KG1 (cell line): ENCODE data around the gene CDON.

Experiments
- DNase-seq: peaks from one replicate; lab custom pipeline; 2025; lab: John Stamatoyannopoulos, UW

Gene CDON

DNA sequence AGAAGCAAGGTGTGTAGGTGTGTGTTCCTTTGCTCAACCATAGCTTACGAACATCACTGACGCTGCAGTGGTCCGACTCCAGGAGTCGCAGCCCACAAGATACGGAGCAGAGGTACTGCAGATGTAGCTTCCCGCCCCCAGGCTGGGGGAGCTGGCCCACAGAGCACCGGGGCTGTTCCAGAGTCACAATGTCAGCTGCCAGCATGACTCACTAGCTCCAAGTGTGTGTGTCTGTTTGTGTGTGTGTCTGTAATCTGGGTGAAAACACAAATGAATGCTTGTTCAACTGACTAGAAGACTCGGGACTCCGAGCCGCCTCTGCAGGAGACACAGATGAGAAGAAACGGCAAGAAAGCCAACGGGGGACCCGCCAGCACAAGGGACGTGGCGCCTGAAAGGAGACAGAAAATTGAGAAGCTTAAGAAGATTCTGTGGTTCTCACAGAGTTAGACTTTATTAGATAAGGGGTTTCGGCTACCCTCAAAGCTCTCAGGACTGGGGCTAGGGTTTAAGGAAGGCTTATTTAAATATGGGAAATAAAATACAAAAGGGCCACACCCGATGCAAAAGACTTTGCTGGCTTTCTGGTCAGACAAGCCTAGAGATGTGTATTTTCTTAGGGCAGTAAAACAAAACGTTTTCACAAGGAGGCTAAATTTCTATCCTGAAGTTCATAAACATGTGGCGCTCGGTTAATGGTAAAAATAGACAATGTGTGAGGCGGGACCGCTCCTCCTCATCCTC, 106.1 kb downstream of the CDON start:
- DNase-seq, result no peak

DNA sequence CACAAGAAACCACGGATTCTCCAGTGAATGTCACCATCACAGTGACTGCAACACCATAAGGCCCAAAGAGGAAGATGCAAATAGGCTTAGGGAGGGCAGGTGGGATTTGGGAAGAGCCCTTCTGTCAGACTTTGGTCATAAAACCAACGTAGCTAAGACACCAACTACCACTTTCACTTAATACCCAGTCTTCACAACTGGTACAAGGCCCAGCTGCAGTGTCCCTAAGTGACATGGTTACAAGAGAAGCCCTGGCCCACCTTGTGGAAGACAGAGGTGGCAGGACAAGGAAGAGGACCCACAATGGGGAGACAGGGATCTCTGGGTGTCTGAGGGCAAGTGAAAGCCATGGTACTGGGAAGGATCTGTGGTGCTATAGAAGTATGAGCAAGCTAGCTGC, 106.8 kb downstream of the CDON start:
- no peak for DNase-seq

DNA sequence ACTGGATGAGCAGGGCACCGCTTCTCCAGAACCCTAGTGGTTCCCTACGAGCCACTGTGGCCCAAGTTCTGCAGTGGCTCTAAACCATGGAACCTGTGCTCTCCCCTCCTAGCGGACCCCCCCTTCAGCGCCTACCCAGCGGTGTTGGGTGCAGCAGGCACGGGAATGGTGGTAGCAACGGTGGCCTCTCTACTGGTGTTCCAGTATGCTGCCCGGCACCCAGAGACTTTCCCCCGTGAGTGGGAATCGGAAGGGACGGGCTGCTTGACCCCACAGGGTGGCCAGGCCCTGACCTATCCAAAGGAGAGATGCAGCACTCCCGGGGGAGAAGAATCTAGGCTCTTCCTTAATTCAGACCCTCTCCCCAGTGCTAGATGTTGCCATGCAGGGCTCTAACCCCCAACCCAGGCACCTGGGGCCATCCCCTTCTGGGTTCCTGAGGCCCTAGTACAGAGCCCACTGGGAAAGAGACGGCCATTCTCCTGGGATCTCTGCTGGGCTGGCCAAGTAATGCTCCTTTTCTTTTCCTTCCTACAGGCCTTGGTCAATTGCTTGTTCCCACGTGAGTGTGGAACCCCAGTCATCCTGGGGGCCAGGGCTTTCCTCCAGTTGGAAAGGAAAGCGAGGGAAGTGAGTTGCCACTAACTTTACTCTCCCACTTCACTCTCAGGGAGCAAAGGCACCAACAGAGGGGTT, 107.6 kb downstream of the CDON start:
- DNase-seq, result no peak

DNA sequence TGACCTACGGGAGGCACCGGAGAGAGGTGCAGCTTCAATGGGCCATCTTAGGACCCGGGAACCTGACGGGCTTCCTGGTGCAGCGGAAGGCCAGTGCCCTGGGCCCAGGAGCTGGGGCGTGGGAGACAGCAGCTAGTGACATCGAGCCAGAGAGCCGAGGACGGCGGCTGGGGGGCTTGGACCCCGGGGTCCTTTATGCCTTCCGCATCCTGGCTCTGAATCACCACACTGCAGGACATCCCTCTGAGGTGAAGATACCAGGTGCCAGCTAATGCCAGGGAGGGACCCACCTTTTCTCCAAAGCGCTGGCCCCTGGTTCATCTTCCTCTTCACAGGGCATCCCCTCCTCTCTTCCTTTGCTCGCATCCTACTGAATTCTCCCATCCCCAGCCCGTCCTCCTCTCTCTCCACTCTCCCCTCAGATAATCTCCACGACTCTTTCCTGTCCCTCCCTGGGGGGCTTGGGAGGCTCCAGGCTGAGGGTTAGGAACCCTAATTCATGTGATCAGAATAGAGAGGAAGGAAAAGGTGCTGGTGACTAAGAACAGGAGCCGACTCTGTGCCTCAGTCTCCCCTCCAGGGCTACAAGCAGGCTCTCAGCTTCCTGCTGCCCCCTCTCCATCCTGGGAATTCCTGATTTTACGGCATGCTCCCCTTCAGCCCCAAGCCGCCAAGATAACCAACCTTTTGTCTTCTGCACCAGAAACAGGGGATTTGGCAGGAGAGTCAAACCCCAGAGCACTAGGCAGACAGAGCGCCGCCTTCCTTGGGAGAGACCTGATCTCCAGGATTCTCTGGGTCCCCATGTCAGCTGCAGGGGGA, 108.3 kb downstream of the CDON start:
- no peak for DNase-seq

DNA sequence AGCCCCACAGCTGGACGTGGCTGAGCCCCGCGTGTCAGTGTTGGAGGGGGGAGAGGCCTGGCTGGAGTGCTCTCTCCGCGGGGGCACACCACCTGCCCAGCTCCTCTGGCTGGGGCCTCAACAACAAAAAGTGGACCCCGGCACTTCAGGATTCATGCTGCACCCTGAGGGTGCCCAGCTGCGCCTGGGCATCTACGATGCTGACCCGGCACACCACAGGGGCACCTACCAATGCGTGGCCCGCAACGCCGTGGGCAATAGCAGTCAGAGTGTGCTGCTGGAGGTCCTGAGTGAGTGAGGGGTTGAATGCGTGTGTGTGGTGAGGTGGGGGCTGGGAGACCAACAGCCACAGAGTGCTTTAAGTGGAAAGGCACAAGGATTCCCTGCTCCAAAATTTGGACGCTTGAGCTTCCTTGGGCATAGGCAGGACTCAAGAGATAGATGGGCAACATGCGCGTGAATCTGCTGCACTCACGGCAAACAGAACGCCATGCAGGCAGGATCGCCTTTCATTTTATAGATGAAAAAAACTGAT, 109.2 kb downstream of the CDON start:
- no peak for DNase-seq

DNA sequence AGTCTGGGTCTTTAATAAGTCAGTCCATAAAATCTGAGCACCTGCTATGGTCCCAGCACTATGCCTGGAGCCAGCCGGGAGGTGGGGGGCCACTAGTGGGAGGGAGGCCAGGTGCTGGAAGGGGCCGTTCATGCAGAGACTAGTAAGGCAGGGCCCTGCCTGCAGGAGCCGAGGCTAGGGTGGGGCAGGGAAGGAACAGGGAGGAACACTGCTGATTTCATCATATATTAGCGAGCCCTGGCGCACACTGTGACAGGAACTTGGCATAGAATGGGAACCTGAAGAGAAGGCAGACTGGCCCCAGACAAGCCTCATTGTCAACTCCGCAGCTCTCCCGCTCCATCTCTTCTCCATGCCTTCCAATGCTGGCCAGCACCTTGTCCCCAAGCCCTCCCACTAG, 109.7 kb downstream of the CDON start:
- no peak for DNase-seq

DNA sequence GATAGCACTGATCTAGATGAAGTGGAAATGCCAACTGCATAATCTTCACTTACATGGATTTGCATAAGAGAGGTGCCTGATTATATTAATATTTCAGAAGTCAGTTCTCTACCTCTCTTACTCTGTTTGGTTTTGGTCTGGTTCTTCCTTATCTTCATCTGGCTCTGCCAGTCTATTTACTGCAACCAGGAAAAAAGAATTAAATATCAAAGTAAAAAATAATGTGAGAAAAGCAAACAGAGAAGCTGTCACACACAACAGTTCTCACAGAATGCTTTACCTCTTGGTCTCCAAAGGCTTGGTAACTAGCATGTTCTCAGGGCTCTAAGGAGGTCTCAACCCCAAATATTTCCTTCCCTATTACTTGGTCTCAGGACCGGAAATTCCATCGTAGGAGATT, 110.1 kb downstream of the CDON start:
- DNase-seq, result no peak

DNA sequence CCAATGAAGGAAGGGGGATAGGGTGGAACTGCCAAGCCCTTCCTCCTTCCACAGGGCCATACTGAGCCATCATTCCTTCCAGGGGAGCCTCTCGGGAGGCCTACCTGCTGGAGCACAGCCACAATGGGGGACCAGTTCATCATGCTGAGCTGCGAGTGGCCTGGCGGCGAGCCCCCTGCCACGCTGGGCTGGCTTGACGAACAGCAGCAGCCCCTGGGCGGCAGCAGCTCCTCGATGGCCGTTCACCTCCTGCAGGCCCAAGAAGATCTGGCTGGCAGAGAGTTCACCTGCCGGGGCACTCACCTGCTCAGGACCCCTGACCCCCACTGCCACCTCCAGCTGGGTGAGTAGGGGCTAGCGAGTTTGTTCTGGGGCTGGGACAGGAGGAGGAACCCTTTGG, 110.9 kb downstream of the CDON start:
- no peak for DNase-seq

DNA sequence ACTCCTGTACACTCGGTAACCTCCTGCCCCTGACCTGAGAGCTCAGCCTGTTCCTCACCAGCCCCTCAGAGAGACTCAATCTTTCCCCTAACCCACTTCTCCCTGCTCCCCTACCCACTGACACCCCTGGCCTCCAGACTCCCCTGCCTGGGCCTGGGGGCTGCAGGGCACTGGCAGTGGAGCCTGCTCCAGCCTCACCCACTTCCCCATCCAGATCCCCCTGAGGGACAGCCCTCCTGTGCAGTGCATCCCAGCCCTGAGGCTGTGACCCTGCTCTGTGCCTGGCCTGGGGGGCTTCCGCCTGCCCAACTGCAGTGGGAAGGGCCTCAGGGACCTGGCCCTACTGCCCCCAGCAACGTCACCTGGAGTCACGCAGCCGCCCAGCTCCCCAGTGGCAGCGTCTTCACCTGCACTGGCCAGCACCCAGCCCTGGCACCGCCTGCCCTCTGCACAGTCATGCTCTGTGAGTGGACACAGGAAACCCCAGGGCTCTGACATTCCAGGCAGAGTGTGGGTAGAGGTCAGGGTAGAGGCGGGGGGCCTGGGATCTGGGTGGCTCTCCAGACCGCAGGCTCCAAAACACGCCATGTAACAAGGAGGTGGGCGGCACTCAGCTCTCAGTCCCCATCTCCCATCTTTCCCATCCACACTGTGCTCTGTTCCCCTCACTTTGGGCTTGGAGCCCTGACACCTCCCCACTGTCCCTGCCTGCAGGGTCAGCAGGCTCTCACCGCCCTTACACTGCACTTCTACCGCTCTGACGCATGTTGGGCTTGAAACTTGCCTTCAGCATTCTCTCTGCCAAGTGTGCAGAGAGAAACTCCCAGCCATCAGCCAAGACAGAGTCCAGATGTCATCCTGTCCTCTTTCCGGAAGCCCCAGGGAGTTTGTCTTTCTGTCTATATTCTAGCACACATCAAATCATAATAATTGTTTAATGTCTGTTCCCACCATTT, 111.7 kb downstream of the CDON start:
- no peak for DNase-seq

DNA sequence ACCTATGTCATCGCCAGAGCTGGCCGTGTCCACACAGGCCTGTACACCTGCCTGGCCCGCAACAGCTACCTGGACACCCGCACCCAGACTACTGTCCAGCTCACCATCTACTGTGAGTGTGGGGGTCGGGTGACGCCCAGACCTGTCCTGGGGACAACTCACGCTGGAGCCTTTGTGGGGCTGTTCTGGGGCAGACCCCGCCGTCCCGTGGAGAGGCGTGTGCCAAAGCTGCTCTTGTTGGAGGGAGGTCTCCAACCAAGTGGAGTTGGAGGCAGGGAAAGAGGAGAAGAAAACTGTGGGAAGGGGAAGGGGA, 112.5 kb downstream of the CDON start:
- no peak for DNase-seq

DNA sequence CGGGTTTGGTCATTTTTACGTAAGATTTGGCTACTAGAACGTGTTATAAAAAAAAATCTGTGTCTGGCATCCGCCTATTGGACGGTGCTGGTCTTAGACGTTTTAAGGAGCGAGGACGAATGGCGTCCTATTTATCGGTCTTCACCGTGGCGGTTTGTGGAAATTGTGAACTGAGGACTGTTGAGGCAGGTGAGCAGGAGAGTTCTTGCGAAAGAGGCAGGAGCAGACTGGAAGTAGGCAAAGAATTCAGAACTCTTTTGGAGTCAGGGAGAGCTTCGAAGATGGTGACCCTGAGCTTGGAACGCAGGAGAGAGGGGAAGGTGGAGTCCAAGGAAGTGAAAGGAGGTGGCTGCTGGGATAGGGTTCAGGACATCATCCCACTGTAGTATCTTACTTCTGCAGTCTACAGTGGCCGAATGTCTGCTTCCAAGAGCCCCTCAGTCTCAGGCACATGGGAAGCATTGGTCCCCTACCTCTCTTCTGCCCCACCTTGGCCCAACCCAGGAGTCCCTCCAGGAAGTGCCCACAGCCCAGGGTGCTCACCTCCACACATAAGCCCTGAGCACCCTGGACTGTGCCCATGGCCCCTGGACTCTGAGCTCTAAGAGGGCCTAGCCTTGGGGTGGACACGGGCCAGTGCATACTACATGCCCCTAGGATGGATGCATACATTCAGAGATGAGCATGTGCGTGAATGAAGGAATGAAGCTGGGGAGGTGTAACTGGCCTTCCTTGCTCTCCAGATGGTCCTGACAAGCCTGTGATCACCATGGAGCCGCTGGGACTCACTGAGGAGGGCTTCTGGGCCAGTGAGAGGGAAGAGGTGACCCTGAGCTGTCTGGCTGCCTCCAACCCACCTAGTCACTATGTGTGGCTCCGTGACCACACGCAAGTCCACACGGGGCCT, 113.1 kb downstream of the CDON start:
- DNase-seq, result no peak

DNA sequence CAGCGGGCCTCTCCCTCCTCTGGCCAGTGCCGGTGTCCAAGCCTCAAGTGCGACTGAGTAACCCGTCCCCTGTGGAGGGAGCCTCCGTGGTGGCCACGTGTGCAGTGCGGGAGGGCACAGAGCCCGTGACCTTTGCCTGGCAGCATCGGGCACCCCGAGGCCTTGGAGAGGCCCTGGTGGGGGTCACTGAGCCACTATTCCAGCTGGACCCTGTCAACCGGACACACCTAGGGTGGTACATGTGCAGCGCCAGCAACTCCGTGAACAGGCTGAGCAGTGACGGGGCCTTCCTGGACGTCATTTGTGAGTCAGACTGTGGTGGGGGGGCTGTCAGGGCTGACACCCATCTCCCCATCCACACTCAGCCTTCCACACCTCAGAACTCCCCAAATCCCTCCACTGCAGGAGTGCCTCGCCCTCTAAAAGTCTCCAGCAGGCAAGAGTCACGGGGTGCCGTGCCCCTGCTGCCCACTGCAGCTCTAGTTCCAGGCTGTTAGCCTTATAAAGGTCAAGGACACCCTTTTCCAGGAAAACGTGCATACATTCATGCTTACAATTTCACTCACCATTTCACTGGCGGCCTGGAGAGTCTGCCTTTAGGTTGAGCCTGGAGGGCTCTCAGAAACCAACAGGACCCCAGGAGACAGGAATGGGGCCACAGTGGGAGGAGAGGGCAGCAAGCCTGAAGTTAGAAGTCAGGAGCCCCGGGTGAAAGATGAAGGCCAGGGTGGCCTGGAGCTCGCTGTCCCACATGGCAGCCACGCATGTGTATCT, 114.2 kb downstream of the CDON start:
- no peak for DNase-seq

DNA sequence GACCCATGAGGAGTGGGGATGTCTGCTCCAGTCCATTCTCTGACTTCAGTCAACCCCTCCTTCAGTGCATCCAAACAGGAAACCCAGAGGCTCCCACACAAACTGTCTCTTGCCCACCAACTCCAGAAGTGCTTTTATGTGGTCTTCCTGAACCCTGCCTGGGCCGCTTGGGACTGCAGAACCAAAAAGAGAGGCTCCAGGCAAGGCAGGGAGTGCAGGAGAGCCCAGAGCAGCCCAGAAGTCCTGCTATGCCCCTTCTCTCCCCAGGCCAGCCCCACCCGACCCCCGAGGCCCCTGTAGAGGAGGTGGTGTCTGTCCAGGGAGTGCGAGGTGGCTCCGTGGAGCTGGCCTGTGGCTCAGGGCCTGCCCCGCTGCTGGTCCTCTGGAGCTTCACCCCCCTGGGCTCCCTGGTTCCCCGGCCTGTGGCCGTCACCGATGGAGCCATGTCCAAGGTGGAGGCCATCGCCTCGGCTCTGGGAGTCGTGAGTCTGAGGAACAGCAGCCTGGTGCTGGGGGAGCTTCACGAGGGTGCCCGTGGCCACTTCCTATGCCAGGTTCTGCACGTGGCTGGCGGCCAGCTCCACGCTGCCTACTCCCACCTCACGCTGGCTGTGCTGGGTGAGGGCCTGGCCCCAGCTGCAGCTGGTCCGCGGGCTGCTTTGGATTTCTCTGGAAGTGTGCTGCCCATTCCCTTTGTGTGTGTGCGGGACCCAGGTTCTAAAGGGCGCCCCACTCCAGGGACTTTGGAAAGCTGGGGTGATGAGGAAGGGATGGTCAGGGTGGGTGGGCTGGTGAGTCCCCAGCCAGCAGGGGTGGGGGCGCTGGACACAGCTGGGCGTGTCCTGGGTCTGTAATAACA, 115.0 kb downstream of the CDON start:
- no peak for DNase-seq

DNA sequence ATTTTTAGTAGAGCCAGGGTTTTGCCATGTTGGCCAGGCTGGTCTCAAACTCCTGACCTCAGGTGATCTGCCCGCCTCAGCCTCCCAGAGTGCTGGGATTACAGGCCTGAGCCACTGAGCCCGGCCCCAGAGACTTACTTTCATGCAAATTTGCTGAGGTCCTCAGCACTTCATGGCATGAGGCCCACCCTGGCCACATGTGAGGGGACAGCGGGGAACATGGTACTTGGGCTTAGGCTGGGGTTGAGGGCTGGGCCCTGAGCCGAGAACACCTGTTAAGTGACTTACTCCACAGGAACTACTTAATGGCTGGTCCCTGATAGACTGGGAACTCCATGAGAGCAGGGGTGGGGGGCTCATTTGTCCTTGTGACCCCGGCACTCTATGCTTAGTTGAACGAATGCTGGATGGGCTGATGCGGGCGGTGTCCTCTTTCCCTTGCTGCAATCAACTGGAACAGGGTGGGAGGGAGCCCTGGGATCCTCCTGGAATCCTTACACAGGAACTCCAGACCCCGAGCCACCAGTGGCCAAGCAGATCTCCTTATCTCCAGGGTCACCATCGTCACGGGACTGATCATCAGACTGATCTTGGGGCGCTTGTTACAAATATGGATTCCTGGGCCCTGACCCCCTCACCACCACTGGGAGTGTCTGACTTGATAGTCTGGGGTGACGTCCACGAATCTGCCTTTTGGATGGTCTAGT, 115.8 kb downstream of the CDON start:
- no peak for DNase-seq

DNA sequence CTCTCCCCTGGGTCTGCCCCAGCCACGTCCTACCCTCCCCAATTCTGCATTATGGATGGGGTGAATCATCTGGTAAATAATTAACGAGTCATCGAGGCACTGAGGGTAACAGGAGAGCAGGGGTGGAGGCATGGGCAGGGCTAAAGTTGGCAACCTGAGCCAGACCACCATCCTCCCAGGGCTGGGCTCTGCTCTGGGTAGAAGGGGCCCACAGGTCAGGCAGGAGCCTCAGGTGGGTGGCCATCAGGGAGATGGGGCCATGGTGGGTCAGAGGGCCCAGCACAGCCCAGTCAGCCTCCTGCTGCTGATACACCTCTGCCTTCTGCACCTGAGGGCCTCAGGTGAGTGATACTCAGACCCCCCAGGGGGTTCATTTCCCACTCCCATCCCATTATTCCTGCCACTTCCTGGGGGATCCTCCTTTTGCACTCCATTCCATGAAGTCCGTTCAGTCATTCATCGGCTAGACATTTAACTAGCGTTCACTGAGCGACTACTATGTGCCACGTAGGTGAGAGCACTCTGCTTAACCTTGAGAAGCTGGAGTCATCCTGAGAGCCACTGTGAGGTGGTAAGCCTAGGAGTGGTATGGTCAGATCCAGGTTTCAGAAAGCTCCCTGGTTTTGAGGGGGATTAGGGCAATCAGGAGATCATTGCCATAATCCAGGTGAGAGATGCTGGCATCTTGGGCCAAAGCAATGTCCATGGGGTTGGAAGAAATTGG, 116.7 kb downstream of the CDON start, which contains the start of gene VSIG10L2:
VSIG10L2 (plus strand) TSS at position 248 of the 724 bp plus-strand sequence; CDS start at position 260, 12 bp downstream.
- no peak for DNase-seq

DNA sequence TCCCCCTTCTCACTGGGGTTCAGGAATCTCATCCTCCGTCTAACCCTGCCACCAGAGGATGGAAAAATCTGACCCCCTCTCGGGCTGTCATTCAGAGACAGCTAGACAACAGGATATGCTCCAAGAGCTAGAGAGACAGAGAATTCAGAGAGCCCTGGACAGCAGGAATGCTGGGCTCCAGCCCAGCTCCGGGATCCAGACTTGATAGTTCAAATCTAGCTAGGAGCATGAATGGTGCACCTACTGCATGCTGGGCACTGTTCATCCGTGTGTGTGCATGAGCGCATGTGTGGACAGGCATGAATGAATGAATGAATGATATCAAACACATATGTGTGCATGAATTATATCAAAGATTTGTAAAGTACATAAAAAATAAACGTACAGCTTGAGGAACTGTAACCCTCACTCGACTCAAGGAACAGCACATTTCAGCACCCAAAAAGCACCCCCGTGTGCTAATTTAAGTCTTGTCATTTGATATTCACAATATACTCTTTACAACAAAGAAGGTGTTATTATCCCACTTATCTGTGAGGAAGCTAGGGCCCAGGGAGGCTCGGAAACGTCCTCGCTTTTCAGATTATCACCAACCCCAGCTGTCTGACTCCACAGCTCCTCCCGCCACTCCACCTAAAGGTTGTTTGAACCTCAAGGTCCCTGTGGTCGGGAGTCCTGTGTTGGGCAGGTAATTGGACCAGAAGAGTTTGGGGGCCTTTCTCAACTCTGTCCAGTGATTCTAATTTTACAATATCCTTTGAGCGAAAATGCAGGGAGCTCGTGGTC, 117.5 kb downstream of the CDON start:
- DNase-seq, result no peak
